Loucy (cell line): ENCODE results near the gene ISLR.

Source experiments
- H2AFZ ChIP-seq: fragments of 200-600 bp; sonication (generic); 2 replicates; pipeline ENCODE4 v1.6.0; 2016; ENCODE audit warnings: antibody characterized with exemption, mild to moderate bottlenecking, low read length, moderate library complexity
- H3F3A ChIP-seq: fragments of 200-600 bp; 2 replicates; pipeline ENCODE4 v1.6.0; 2016; ENCODE audit warnings: antibody characterized with exemption, low read depth, mild to moderate bottlenecking
- H3K27me3 ChIP-seq: fragments of 200-600 bp; sonication (generic); 2 replicates; pipeline ENCODE4 v1.6.1; 2014; ENCODE audit warnings: low read length, mild to moderate bottlenecking; ENCODE audit not compliant: insufficient read depth, poor library complexity, severe bottlenecking
- H3K36me3 ChIP-seq: fragments of 200-600 bp; sonication (generic); 2 replicates; pipeline ENCODE4 v1.6.1; 2016; ENCODE audit warnings: low read length; ENCODE audit not compliant: insufficient read depth
- H3K4me1 ChIP-seq: fragments of 200-600 bp; sonication (generic); 2 replicates; pipeline ENCODE4 v1.5.1; 2014; ENCODE audit warnings: low read length, mild to moderate bottlenecking; ENCODE audit not compliant: insufficient read depth, poor library complexity, severe bottlenecking
- H3K4me2 ChIP-seq: fragments of 200-600 bp; sonication (generic); 2 replicates; pipeline ENCODE4 v1.6.0; 2014; ENCODE audit warnings: antibody characterized with exemption, low read length, low read depth, mild to moderate bottlenecking; ENCODE audit not compliant: poor library complexity, severe bottlenecking
- H3K4me3 ChIP-seq: fragments of 200-600 bp; sonication (generic); 2 replicates; pipeline ENCODE4 v1.5.1; 2014; ENCODE audit warnings: low read length, mild to moderate bottlenecking, mixed read lengths; ENCODE audit not compliant: poor library complexity, severe bottlenecking
- H3K79me2 ChIP-seq: fragments of 200-600 bp; sonication (generic); 2 replicates; pipeline ENCODE4 v1.6.1; 2014; ENCODE audit warnings: low read length; ENCODE audit not compliant: insufficient read depth
- H3K9ac ChIP-seq: fragments of 200-600 bp; sonication (generic); 2 replicates; pipeline ENCODE4 v1.6.0; 2014; ENCODE audit warnings: mild to moderate bottlenecking, low read depth, low read length, moderate library complexity; ENCODE audit not compliant: poor library complexity, severe bottlenecking
- H3K9me2 ChIP-seq: fragments of 200-600 bp; sonication (generic); replicated peaks from 2 replicates; pipeline ENCODE4 v1.6.1; 2016; ENCODE audit warnings: low read depth, low read length, mixed read lengths
- H3K9me3 ChIP-seq: fragments of 200-600 bp; sonication (generic); 2 replicates; pipeline ENCODE4 v1.6.1; 2014; ENCODE audit warnings: mild to moderate bottlenecking, antibody characterized with exemption, low read length, low read depth; ENCODE audit not compliant: insufficient read depth
- H4K20me1 ChIP-seq: fragments of 200-600 bp; sonication (generic); 2 replicates; pipeline ENCODE4 v1.6.0; 2014; ENCODE audit warnings: antibody characterized with exemption, low read length, mild to moderate bottlenecking; ENCODE audit not compliant: insufficient read depth, poor library complexity, severe bottlenecking
- CTCF ChIP-seq: fragments of 200-600 bp; sonication (generic); conservative IDR thresholded peaks from 2 replicates; pipeline ENCODE4 v1.5.1; 2014; ENCODE audit warnings: mild to moderate bottlenecking, antibody characterized with exemption, low read length
- EZH2phosphoT487 ChIP-seq: fragments of 200-600 bp; IDR thresholded peaks from 2 replicates; pipeline ENCODE4 v1.6.1; 2018; ENCODE audit warnings: antibody characterized with exemption, mild to moderate bottlenecking, moderate library complexity, borderline replicate concordance

ISLR gene

DNA sequence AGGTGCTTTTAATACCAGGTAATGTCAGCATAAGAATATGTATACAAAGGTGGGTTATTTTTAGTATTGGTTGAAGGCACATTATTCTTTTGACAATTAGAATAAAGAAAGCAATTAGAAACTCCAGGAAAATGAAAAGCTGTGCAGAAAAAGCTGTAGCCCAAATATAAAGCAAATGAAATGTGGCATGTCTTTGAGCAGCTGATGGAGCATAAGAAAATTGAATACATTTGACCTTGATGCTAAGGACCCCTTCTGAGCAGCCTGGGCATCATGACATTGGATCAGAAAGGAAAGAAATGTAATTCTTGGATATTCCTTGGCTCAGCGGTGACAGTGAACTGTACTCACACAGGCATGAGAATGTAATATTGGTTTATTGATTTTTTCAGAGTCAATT lies 8.0 kb upstream of the ISLR start:
- H3K9me3 ChIP-seq = no peaks in the 10 kb centered on the region

DNA sequence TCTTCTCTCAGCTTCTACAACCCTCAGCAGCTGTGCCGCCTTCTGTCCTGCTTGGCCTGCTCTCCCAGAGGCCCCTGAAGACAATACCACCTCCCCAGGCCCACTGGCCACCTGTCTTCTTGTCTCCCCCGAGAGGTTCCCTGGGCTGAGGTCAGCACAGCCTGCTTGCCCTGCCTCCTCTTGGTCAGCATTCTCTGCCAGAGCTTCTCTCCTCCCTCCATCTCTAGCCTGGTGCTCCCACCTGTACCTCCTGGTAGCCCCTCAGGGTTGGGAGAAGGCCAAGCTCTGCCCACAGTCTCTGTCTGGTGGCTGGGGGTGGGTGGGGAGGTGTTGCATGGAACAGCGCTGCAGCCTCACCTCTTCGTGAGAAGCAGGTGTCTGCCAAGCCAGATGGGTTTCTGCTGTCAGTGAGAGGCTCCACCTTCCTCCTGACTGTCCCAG lies 5.6 kb upstream of the ISLR start:
- Histone ChIP-seq H3K4me3 (no peak overlapping the region), H3K9me3 (no peaks in the 10 kb centered on the region), H4K20me1 (no peaks in the 10 kb centered on the region), H3K9me2 (no peaks in the 10 kb centered on the region), H2AFZ (no peak overlapping the region), H3K27me3 (no peaks in the 10 kb centered on the region), H3K4me2 (no peak overlapping the region), H3K4me1 (no peaks in the 10 kb centered on the region), H3K79me2 (no peaks in the 10 kb centered on the region), H3K36me3 (no peaks in the 10 kb centered on the region), H3F3A (no peaks in the 10 kb centered on the region), H3K9ac (no peak overlapping the region)
- no peak for TF ChIP-seq EZH2phosphoT487
- no peak for TF ChIP-seq CTCF

More for the DNA sequence above, 8.0 kb upstream of the ISLR start:
- TF ChIP-seq CTCF (no peak), EZH2phosphoT487 (no peak)
- Histone ChIP-seq H3K79me2 (no peaks in the 10 kb centered on the region), H3K36me3 (no peaks in the 10 kb centered on the region), H4K20me1 (no peaks in the 10 kb centered on the region), H2AFZ (no peak overlapping the region), H3K27me3 (no peaks in the 10 kb centered on the region), H3F3A (no peaks in the 10 kb centered on the region), H3K9ac (no peak overlapping the region), H3K9me2 (no peaks in the 10 kb centered on the region), H3K4me2 (no peak overlapping the region), H3K4me3 (no peak overlapping the region), H3K4me1 (no peaks in the 10 kb centered on the region)

DNA sequence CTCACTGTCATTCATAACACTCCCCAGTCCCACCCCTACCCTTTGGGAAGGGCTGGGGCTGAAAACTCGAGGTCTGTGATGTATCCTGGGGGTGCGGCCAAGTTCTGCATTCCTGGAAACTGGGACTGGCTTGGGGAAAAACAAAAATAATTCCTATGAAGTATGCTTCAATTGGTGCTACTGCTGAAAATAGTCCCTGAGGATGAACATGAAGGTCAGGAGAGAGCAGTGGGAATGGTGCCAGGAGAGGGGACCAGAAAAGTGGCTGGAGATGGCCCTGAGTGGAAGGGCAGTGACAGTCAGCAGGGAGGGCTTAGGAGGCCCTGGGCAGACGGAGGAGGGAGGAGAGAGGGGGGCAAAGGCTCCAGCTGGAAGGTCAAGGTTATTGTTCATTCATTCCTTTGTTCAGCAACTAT lies 4.8 kb upstream of the ISLR start:
- TF ChIP-seq EZH2phosphoT487 (no peak), CTCF (no peak)

More for the DNA sequence above, 4.8 kb upstream of the ISLR start:
- Histone ChIP-seq H3F3A (no peaks in the 10 kb centered on the region), H3K79me2 (no peaks in the 10 kb centered on the region), H3K4me1 (no peaks in the 10 kb centered on the region), H3K4me3 (no peak overlapping the region), H2AFZ (no peak overlapping the region), H3K4me2 (no peak overlapping the region), H3K27me3 (no peaks in the 10 kb centered on the region), H4K20me1 (no peaks in the 10 kb centered on the region), H3K9me3 (no peaks in the 10 kb centered on the region), H3K9ac (no peak overlapping the region), H3K36me3 (no peaks in the 10 kb centered on the region), H3K9me2 (no peaks in the 10 kb centered on the region)
